Islet precursor cell (in vitro differentiated cells): ENCODE measurements around the gene COBL.

Experiments
- DNase-seq: peaks from one replicate; pipeline ENCODE4 v3.0.0-alpha.2; 2018

Gene COBL

GRCh38 chr7:51316666-51317581, at the start of gene COBL:
TSS of gene COBL (minus strand) at chr7:51316809. CDS start at chr7:51316633, 176 bp downstream.
- DNase-seq, result peak; percentile 73

- no peak for DNase-seq
Measured at GRCh38 chr7:51366172-51366728, 49.6 kb upstream of the COBL start.

- DNase-seq, result no peak
Measured at GRCh38 chr7:51357821-51358220, 41.2 kb upstream of the COBL start.

- DNase-seq, result no peak
Measured at GRCh38 chr7:51356849-51357516, 40.4 kb upstream of the COBL start.

GRCh38 chr7:51354897-51355296, 38.3 kb upstream of the COBL start:
- DNase-seq, result no peak

- no peak for DNase-seq
Measured at GRCh38 chr7:51354434-51354833, 37.8 kb upstream of the COBL start.

GRCh38 chr7:51352174-51353100, 35.8 kb upstream of the COBL start:
- DNase-seq, result no peak

- DNase-seq, result no peak
Measured at GRCh38 chr7:51351661-51352060, 35.1 kb upstream of the COBL start.

- DNase-seq, result no peak
Measured at GRCh38 chr7:51350546-51350896, 33.9 kb upstream of the COBL start.

- DNase-seq, result no peak
Measured at GRCh38 chr7:51349820-51350545, 33.4 kb upstream of the COBL start.

GRCh38 chr7:51346126-51346525, 29.5 kb upstream of the COBL start:
- DNase-seq, result no peak

GRCh38 chr7:51344406-51345138, 28.0 kb upstream of the COBL start:
- DNase-seq, result no peak

GRCh38 chr7:51340936-51341335, 24.3 kb upstream of the COBL start:
- no peak for DNase-seq

GRCh38 chr7:51340029-51340838, 23.6 kb upstream of the COBL start:
- DNase-seq, result peak; percentile 55

- no peak for DNase-seq
Measured at GRCh38 chr7:51335057-51335456, 18.4 kb upstream of the COBL start.

- no peak for DNase-seq
Measured at GRCh38 chr7:51329696-51330263, 13.2 kb upstream of the COBL start.

GRCh38 chr7:51328351-51328801, 11.8 kb upstream of the COBL start:
- DNase-seq, result no peak

GRCh38 chr7:51327287-51327717, 10.7 kb upstream of the COBL start:
- DNase-seq, result no peak

GRCh38 chr7:51326656-51327286, 10.2 kb upstream of the COBL start:
- DNase-seq, result no peak
